SIG-M5 (cell line): ENCODE results near the gene AGO4.
"Not testable (repeated sequence)": the region's sequence is repeated elsewhere in the genome, so short reads cannot be mapped to it uniquely, and the experiment has no call there.

Source experiments
- DNase-seq: peaks from one replicate; lab custom pipeline; 2025; lab: John Stamatoyannopoulos, UW

The AGO4 gene

GRCh38 chr1:35863881-35864625 is 56.2 kb downstream of the AGO4 start:
- DNase-seq = no peak

- DNase-seq = no peak
Observed at GRCh38 chr1:35864813-35865212, 57.0 kb downstream of the AGO4 start.

- no peak for DNase-seq
Observed at GRCh38 chr1:35866991-35867390, 59.2 kb downstream of the AGO4 start.

GRCh38 chr1:35869245-35869950 is 61.6 kb downstream of the AGO4 start:
- not testable (repeated sequence) for DNase-seq

GRCh38 chr1:35870651-35871309 is 63.0 kb downstream of the AGO4 start:
- no peak for DNase-seq

- no peak for DNase-seq
Observed at GRCh38 chr1:35873243-35873750, 65.5 kb downstream of the AGO4 start.

- DNase-seq = not testable (repeated sequence)
Observed at GRCh38 chr1:35874115-35874514, 66.3 kb downstream of the AGO4 start.

GRCh38 chr1:35876988-35877387 is 69.2 kb downstream of the AGO4 start:
- no peak for DNase-seq

- no peak for DNase-seq
Observed at GRCh38 chr1:35881850-35882273, 74.0 kb downstream of the AGO4 start.

GRCh38 chr1:35882586-35882944 is 74.7 kb downstream of the AGO4 start:
- DNase-seq = no peak

GRCh38 chr1:35882945-35883634 is 75.3 kb downstream of the AGO4 start, which contains the start of gene AGO1:
TSS of gene AGO1 (plus strand) at chr1:35883209. CDS start at chr1:35883422, 213 bp downstream.
- DNase-seq = peak; percentile 38

- no peak for DNase-seq
Observed at GRCh38 chr1:35883635-35884101, 75.9 kb downstream of the AGO4 start.

- DNase-seq = no peak
Observed at GRCh38 chr1:35884934-35885333, 77.1 kb downstream of the AGO4 start.

- no peak for DNase-seq
Observed at GRCh38 chr1:35885961-35886558, 78.2 kb downstream of the AGO4 start.

- no peak for DNase-seq
Observed at GRCh38 chr1:35886577-35887431, 79.0 kb downstream of the AGO4 start.

- DNase-seq = no peak
Observed at GRCh38 chr1:35887508-35887907, 79.7 kb downstream of the AGO4 start.

- DNase-seq = no peak
Observed at GRCh38 chr1:35888255-35888654, 80.4 kb downstream of the AGO4 start.

GRCh38 chr1:35888981-35889380 is 81.2 kb downstream of the AGO4 start:
- DNase-seq = not testable (repeated sequence)

- no peak for DNase-seq
Observed at GRCh38 chr1:35893051-35893879, 85.4 kb downstream of the AGO4 start.

- no peak for DNase-seq
Observed at GRCh38 chr1:35894183-35894582, 86.4 kb downstream of the AGO4 start.
